Myocyte (in vitro differentiated cells): ENCODE data around the gene TRAF3IP1. TPM values are rescaled to one million over a fixed set of nuclear protein-coding genes. Genes with fewer than 3 reads are reported as not detected.
"Not testable (repeated sequence)": the region's sequence is repeated elsewhere in the genome, so short reads cannot be mapped to it uniquely, and the experiment has no call there.

Experiments
- DNase-seq: peaks from one replicate; pipeline ENCODE4 v3.0.0-alpha.2; 2012; ENCODE audit warnings: low read depth
- total RNA-seq: library from RNA; depleted of rRNA; stranded (reverse); fragments of >200 nt; gene quantifications from 2 replicates; pipeline ENCODE4 v1.2.3, GENCODE V29; 2014

Gene TRAF3IP1
- total RNA-seq, 1 donor from 2014 or later, result 8.2 TPM

DNA sequence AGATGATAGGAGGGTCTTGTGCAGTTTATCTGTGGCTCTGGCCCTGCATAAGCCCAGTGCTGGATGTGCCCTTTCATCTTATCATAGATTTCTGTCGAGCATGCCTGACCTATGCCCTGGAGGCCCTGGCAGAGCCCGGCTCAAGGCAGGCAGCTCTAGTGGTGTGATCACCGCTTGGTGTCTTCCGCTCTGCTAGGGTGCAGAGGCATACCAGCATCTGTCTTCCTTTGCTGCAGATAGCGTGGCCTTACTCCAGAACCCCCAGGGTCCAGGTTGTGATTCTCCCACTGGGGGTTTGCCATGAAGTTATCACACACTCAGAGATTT, 13.7 kb upstream of the TRAF3IP1 start:
- no peak for DNase-seq

GRCh38 chr2:238308177-238308576, 12.1 kb upstream of the TRAF3IP1 start:
- no peak for DNase-seq

GRCh38 chr2:238310721-238311120, 9.6 kb upstream of the TRAF3IP1 start:
- not testable (repeated sequence) for DNase-seq

DNA sequence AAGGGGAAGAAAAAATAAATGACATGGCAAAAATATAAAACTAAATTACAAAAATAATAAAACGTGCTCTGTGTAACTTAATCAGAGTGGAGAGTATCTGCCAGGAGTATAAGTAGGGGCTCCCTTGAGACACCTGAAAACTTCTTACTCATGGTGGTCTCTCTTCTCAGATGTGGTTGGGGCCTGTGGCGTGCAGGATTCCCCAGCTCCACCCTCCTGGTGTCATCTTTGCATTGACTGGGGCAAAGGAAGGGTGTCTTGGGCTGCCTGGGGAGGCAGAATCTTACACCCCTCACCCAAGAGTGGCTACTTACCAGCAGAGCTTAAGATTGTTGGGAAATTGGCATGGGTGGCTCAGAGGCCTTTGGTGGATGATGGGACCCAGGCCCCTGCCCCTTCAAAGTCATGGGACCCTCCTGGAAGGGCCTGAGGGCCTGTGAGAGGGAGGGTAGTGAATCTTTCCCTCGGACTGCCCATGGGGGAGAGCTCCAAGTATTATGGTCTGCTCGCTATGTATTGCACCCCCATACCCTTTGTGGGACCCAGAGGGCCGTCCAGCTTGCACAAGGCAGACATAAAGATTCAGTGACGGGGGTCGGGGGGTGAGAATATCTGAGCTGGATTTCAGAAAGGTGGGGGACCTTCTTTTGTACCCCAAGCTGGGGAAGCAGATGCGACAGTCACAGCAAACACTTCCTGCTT, 6.9 kb upstream of the TRAF3IP1 start:
- DNase-seq, result no peak

DNA sequence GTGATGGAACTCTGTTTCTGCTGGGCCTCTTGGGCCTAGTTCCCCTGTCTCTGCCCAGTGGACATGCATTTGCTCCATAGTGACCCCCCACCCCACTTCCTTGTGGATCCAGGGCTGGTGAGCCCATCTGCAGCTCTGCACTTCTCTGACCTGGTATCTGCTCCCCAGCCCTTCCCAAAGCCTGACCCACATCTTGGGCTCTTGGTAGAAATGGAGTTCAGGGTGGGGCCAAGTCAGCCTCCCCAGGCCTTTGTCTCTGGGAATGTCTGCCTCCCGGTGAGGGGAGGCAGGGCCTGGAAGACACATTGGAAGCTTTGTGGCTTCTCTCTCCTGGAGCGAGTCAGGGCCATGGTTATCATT, 6.3 kb upstream of the TRAF3IP1 start:
- DNase-seq, result no peak

DNA sequence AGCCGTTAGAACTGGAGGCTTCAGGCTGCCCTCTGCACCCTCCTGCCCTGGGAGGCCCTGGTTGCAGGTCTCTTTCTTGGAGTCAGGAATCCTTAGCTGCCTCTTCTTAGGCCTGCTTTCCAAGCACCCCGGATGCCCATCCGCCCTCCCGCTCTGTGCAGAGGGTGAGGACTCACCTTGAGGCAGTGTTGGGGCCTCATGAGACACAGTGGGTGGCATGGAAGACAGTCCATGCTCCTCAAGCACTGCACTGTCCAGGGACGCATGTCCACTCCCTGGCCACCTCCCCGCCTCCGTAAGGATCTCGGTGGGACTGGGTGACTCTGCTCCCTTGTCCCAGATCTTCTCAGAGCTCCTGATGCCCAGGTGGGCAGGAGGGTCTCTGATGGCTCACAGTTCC, 5.7 kb upstream of the TRAF3IP1 start:
- no peak for DNase-seq

DNA sequence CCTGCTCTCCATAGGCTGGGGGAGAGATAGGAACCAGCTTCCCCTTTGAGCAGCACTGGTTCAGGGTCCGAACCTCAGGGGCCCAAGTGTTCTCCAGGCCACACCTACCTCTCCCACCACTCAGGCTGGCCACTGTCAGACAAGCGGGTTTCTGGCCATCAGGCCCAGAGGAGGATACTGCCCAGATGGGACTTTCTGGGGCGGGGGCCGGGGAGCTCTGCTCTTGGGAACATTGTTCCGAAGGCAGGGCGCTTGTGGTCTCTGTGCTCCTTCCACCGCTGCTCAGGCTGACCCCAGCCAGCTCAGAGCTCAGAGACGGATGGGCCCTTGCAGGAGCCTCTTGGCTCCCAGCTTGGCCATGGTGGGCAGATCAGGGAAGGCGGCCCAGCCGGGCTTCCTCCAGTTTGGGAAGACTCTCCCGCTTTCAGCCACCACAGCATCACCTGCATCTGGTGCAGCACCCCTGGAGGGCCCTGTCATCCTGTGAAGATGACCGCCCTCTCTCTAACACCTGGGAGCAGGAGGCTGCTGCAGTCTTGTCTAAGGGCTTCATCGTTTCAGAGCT, 5.2 kb upstream of the TRAF3IP1 start:
- no peak for DNase-seq

DNA sequence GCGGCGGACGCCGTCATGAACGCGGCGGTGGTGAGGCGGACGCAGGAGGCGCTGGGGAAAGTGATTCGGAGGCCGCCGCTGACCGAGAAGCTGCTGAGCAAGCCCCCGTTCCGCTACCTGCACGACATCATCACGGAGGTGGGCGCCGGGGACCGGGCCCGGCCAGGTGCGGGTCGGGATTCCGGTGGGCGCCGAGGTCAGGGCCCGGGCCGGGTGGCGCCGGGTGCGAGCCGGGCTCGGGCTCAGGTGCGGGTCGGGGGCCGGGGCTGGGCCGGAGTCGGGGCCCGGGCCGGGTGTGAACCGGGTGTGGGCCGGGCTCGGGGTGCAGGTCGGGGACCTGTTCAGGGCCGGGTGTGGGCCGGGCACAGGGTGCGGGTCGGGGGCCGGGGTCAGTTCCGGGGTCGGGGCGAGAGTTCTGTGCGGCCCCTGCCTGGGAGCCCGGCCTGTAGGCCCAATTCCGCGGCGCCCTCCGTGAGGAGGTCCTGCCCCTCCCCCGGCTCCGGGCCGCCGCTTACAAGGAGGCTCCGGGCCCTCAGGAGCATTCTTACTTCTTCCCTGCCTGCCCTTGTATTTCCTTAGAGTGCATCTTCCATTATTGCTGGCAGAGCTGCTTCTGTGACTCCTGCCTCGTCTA, 447 bp downstream of the TRAF3IP1 start:
- DNase-seq, result no peak

DNA sequence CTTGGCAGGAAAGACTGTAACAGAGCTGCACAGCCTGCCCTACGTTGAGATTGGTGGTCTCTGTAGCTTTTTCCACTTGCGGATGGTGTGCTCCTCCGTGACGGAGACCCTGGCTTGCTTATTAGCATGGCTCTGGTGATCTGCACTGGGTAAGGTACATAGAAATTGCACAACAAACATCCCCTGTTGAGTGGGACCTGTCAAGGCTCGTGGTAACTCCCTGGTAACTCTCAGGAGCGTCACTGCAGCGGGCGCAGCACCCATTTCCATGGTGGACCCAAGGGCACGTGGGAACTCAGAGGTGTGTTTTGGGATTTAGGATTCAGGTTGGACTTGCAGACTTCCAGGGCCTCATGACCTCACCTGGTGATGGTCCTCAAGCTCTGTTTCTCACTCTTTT, 1.1 kb downstream of the TRAF3IP1 start:
- no peak for DNase-seq

DNA sequence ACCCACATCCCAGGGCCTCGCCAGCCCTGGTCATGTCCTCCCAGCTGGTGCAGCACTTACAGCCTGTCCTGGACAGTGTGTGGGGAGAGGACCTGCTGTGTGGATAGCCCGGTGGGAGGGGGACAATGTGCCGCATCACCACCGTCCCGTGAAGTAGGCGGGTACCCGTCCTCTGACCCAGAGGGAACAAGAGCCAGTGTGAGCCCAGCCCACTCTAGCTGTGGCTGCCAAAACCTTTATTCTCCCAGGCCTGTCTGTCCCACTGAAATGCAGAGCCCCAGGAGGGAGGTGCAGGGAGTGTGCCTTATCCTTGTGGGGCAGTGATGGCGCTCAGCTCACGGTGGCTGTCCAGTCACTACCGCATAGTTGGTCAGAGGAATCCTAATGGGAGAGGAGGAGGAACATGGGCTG, 1.7 kb downstream of the TRAF3IP1 start:
- no peak for DNase-seq

DNA sequence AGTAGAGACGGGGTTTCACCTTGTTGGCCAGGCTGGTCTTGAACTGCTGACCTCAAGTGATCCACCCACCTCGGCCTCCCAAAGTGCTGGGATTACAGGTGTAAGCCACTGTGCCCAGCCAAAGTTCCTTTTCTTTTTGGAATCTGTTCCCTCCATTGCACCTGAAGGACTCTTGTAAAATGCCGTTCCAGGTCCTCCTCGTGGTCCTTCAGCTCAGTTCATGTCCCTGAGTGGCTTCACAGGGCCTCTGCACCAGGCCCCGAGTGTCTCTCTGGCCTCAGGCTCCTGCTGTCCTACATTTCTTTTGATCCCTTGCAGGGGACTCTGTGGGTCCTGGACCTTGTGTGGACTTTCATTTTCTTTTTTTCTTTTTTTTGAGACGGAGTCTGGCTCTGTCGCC, 3.9 kb downstream of the TRAF3IP1 start:
- not testable (repeated sequence) for DNase-seq

GRCh38 chr2:238325694-238326093, 5.4 kb downstream of the TRAF3IP1 start:
- DNase-seq, result no peak

GRCh38 chr2:238326801-238327365, 6.6 kb downstream of the TRAF3IP1 start:
- DNase-seq, result no peak

DNA sequence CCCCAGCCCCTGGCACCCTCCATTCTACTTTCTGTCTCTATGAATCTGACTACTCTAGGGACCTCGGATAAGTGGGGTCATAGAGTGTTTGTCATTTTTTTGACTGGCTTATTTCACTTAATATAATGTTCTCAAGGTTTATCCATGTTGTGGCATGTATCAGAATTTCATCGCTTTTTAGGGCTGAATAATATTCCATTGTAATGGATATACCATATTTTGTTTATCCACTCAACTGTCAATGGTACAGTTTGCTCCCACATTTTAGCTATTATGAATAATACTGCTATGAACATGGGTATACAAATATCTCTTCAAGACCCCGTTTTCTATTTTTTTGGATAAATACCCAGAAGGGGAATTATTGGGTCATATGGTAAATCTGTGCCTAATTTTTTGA, 7.4 kb downstream of the TRAF3IP1 start:
- DNase-seq, result no peak

DNA sequence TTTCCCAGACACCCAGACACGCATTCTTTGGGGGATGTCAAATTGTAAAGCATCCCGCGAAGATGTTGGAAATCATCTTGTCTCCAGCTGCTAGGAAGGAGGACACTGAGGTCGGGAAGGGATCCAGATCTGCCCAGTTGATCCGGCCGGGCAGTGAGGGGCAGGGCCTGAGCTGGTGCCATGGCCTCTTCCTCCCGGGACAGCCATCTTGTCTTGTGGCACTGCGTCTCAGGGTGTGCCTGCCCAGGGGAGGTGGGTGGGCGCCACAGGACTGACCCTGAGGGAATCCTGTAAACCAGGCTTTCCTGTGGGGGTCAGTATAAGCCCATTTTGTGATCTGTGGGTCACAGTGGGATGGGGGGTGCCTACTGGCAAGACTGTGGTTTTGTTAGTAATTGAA, 10.1 kb downstream of the TRAF3IP1 start:
- no peak for DNase-seq

DNA sequence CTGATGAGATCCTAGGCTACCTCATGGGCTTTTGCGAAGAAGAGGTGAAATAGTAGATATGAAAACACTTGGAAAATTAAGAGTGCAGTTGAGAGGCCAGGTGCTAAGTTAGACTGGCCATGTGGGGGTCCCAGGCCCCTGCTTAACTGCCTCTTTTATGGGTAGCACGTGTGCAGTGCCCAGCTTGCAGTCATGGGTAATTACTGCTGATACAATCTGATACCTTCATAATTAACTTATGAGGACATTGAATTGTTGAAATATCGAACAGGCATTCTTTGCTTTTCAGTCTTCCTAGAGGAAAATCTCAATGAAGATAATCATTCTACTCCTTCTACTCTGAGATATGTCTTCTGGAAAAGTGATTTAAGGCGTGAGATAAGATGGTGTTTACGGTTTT, 11.6 kb downstream of the TRAF3IP1 start:
- no peak for DNase-seq

- no peak for DNase-seq
These were observed 14.6 kb downstream of the TRAF3IP1 start for GRCh38 chr2:238334885-238335284.

DNA sequence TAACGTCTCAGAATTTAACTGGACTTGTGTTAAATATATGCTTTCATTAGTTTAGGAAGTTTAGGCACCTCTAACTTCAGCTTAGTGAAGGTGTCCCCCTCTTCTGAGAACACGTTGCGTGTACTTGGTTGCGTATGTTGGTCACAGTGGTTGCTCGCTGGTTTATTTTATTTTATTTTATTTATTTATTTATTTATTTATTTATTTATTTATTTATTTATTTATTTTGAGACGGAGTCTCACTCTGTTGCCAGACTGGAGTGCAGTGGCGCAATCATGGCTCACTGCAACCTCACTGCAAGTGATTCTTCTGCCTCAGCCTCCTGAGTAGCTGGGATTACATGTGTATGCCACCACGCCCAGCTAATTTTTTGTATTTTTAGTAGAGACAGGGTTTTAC, 15.3 kb downstream of the TRAF3IP1 start:
- DNase-seq, result not testable (repeated sequence)

DNA sequence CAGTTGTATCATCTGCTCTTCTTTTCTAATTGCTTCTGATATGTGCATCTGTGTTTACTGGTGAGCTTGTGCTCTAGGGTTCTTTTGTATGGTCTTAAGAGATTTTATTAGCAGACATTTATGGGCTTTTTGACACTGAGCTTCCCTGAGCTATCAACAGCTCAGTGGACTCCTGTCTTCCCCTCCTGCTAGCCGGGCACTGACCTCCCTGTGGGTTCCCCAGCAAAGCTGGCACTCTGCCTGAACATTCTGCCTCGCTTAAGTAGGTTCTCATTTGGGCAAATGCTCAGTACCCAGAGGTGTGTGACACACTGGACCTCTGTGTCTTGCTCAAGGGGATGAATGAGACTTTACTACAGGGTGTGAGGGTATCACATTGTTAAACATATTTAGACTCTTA, 15.8 kb downstream of the TRAF3IP1 start:
- peak; percentile 59 for DNase-seq

DNA sequence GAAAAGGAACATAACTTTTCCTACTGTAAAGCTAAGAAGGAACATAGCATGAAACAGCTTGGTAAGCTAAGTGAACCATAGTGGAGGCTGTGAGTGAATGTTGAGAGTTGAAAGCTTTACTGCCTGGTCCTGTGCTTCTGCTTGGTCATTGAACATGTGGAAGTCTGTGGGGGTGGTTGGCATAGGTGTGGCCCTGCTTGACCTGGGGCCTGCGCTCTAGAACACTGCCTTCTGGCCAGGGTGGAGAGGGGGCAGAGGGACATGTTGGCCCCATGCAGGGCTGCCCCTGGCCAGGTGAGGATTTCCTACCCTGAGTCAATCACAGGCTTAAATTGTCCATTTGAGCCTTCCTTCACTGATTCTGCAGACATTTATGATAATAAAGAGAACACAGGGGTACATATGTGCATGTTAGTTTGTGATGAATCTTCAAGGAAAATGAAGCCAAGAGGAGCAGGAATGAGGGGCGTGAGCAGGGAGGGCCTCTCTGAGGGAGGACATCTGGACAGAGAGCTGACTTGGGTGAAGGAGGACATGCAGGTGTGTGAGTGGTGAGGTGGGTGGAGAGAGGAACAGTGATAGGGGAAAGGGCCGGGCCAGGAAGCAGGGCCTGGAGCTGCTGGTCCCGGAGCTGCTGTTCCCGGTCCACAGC, 16.6 kb downstream of the TRAF3IP1 start:
- no peak for DNase-seq

GRCh38 chr2:238337846-238338245, 17.5 kb downstream of the TRAF3IP1 start:
- DNase-seq, result no peak

- DNase-seq, result no peak
These were observed 18.5 kb downstream of the TRAF3IP1 start for GRCh38 chr2:238338710-238339394.
